ENCODE data around the gene ORAI3. TPM values are rescaled to one million over a fixed set of nuclear protein-coding genes. Genes with fewer than 3 reads are reported as not detected.

ORAI3 gene
- polyA plus RNA-seq, 1 donor from 2014 or later = 7.3 TPM

GRCh38 chr16:30910427-30911029, 38.3 kb upstream of the ORAI3 start:
- no peaks in the 10 kb centered on the region for H3K36me3 ChIP-seq (ENCODE audit: insufficient read depth, low read length)
- no peaks in the 10 kb centered on the region for H3K9me2 ChIP-seq (ENCODE audit: insufficient read depth, low read length)
- no peaks in the 10 kb centered on the region for H3K9me3 ChIP-seq (ENCODE audit: low read length)
- H3K27me3 ChIP-seq (ENCODE audit: insufficient read depth, low read depth, low read length) = no peaks in the 10 kb centered on the region
- no peak overlapping the region for H3K9ac ChIP-seq (ENCODE audit: low read length)
- no peaks in the 10 kb centered on the region for H3F3A ChIP-seq (ENCODE audit: insufficient read depth, low read length, poor library complexity, severe bottlenecking)
- no peak overlapping the region for H2AFZ ChIP-seq (ENCODE audit: low read depth, low read length)
- no peaks in the 10 kb centered on the region for H3K79me2 ChIP-seq (replicated peaks; ENCODE audit: insufficient read depth, low read length)
- no peak overlapping the region for H3K27ac ChIP-seq (ENCODE audit: low read length)
- no peaks in the 10 kb centered on the region for H4K20me1 ChIP-seq (ENCODE audit: insufficient read depth)
- H3K4me3 ChIP-seq (ENCODE audit: low read length) = no peak overlapping the region
- TF ChIP-seq EZH2 (IDR thresholded peaks at IDR 0.05; ENCODE audit: borderline replicate concordance, insufficient read depth, low read length, poor library complexity, severe bottlenecking) = no peak
- TF ChIP-seq EP300 (conservative IDR thresholded peaks at IDR 0.05; ENCODE audit: poor library complexity, severe bottlenecking) = no peak
- TF ChIP-seq TAF1 (IDR thresholded peaks at IDR 0.05; ENCODE audit: low read depth) = no peak
- TF ChIP-seq POLR2AphosphoS5 (IDR thresholded peaks at IDR 0.05) = no peak
- TF ChIP-seq RAD21 (conservative IDR thresholded peaks at IDR 0.05) = no peak
- TF ChIP-seq MXI1 (conservative IDR thresholded peaks at IDR 0.05; ENCODE audit: poor library complexity, severe bottlenecking) = no peak
- TF ChIP-seq SMC3 (conservative IDR thresholded peaks at IDR 0.05; ENCODE audit: poor library complexity) = no peak
- TF ChIP-seq REST (IDR thresholded peaks at IDR 0.05; ENCODE audit: borderline replicate concordance) = no peak
- no peak for TF ChIP-seq CTCF (IDR thresholded peaks at IDR 0.05; ENCODE audit: poor library complexity, severe bottlenecking)
- no peak overlapping the region for H3K4me2 ChIP-seq (ENCODE audit: low read length)

GRCh38 chr16:30912794-30913412, 36.0 kb upstream of the ORAI3 start:
- TF ChIP-seq POLR2AphosphoS5 (IDR thresholded peaks at IDR 0.05) (no peak), SMC3 (conservative IDR thresholded peaks at IDR 0.05; ENCODE audit: poor library complexity) (no peak), TAF1 (IDR thresholded peaks at IDR 0.05; ENCODE audit: low read depth) (no peak), EZH2 (IDR thresholded peaks at IDR 0.05; ENCODE audit: borderline replicate concordance, insufficient read depth, low read length, poor library complexity, severe bottlenecking) (no peak), EP300 (conservative IDR thresholded peaks at IDR 0.05; ENCODE audit: poor library complexity, severe bottlenecking) (no peak), RAD21 (conservative IDR thresholded peaks at IDR 0.05) (no peak), REST (IDR thresholded peaks at IDR 0.05; ENCODE audit: borderline replicate concordance) (no peak), CTCF (IDR thresholded peaks at IDR 0.05; ENCODE audit: poor library complexity, severe bottlenecking) (no peak)
- H3K9ac ChIP-seq (ENCODE audit: low read length) = no peak overlapping the region
- no peaks in the 10 kb centered on the region for H3K79me2 ChIP-seq (replicated peaks; ENCODE audit: insufficient read depth, low read length)
- no peaks in the 10 kb centered on the region for H4K20me1 ChIP-seq (ENCODE audit: insufficient read depth)
- no peak overlapping the region for H3K4me2 ChIP-seq (ENCODE audit: low read length)
- no peaks in the 10 kb centered on the region for H3K9me3 ChIP-seq (ENCODE audit: low read length)
- H3K36me3 ChIP-seq (ENCODE audit: insufficient read depth, low read length) = no peaks in the 10 kb centered on the region
- no peaks in the 10 kb centered on the region for H3K9me2 ChIP-seq (ENCODE audit: insufficient read depth, low read length)
- no peaks in the 10 kb centered on the region for H3F3A ChIP-seq (ENCODE audit: insufficient read depth, low read length, poor library complexity, severe bottlenecking)
- H3K4me3 ChIP-seq (ENCODE audit: low read length) = no peak overlapping the region
- no peaks in the 10 kb centered on the region for H3K27me3 ChIP-seq (ENCODE audit: insufficient read depth, low read depth, low read length)
- H2AFZ ChIP-seq (ENCODE audit: low read depth, low read length) = no peak overlapping the region
- H3K27ac ChIP-seq (ENCODE audit: low read length) = no peak overlapping the region
